Kidney capillary endothelial cell (primary cell): ENCODE data around the gene GLP1R.
"Not testable (repeated sequence)": the region's sequence is repeated elsewhere in the genome, so short reads cannot be mapped to it uniquely, and the experiment has no call there.

ENCODE experiments used
- DNase-seq: peaks from one replicate; pipeline ENCODE4 v3.0.0-alpha.2; 2018; ENCODE audit warnings: low spot score

GLP1R gene

GRCh38 chr6:39128106-39128505, 79.5 kb downstream of the GLP1R start:
- no peak for DNase-seq

DNA sequence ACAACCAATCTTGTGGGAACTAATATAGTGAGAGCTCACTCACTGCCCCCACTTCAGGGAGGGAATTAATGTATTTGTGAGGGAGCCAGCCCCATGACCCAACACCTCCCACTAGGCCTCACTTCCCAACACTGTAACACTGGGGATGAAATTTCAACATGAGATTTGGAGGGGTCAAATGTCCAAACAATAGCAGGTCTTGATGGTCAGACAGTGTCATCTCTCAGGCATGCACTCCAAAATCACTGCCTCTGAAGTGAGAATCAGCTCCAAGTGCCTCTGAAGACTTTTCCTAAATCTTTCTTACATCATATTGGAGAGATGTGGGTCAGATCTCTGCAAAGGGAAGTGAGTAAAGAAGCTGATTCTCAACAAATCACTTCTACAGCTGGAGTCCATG, 80.3 kb downstream of the GLP1R start:
- no peak for DNase-seq

- DNase-seq, result no peak
Measured at GRCh38 chr6:39130691-39131090, 82.1 kb downstream of the GLP1R start.

DNA sequence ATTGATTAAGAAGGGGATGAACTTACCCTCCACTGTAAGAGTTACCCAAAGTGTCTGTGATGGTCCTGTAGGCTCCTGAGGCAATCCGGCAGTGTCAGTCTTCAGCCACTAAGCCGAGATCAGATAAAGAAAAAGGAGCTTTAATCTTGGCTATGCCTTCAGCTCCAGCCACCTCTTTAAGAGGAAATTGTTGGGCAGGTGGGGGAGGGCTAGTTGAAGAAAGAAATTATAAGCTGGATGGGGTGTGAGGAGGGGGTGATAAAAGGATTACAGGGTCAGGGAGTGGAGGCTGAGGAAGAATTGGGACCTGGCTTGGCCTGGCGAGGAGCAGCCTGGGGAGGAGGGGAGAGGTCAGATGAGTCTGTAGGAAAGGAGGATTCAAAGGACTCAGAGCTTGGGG, 86.2 kb downstream of the GLP1R start:
- DNase-seq, result not testable (repeated sequence)

GRCh38 chr6:39136207-39136606, 87.6 kb downstream of the GLP1R start:
- not testable (repeated sequence) for DNase-seq

DNA sequence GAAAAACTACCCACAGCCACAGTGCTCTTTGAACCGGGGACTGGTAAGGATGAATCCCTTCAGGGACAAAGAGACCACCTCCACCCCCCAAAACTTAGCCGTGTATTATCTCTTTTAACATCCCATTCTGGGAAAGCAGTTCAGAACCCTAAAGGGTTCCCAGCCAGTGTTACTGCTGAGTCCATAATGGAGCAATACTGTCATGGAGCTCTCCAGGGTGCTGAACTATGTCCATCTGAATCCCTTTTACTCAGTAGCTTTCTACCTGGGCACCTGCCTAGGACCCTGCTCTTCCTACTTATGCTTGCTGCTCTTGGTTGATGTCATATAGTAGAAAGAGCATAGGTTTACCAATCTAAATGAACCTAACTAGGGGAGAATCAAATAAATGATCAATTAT, 88.7 kb downstream of the GLP1R start:
- DNase-seq, result no peak
